Gastroesophageal sphincter (tissue), 3 donors: ENCODE data around the gene ICE1.

Experiments
- CTCF ChIP-seq, 4 experiments: fragments of 200-600 bp in 2 of 4; fragments of 450-650 bp in 2 of 4; sonication (generic) in 1 of 4; IDR thresholded peaks; one replicate each; pipeline ENCODE4 v1.5.1; 2017 to 2019; ENCODE audit warnings: antibody characterized with exemption in 4 of 4, mild to moderate bottlenecking in 2 of 4, moderate library complexity in 2 of 4
- EP300 ChIP-seq: sonication (generic); formaldehyde crosslinking; IDR thresholded peaks from one replicate; pipeline ENCODE4 v1.6.1; 2017; ENCODE audit warnings: antibody characterized with exemption, mild to moderate bottlenecking
- POLR2A ChIP-seq, 2 donors: fragments of 450-650 bp; IDR thresholded peaks; one replicate each; pipeline ENCODE4 v1.6.1; 2017; ENCODE audit warnings: antibody characterized with exemption in 2 of 2, mild to moderate bottlenecking in 2 of 2, moderate library complexity in 1 of 2
- POLR2AphosphoS5 ChIP-seq: sonication (generic); formaldehyde crosslinking; IDR thresholded peaks from one replicate; pipeline ENCODE4 v1.6.1; 2017; ENCODE audit warnings: antibody characterized with exemption

GRCh38 chr5:5383461-5383860 is 39.0 kb upstream of the ICE1 start:
- TF ChIP-seq CTCF (IDR thresholded peaks at IDR 0.05): no peak
- no peak for TF ChIP-seq POLR2AphosphoS5
- TF ChIP-seq POLR2A (IDR thresholded peaks at IDR 0.05): no peak
- no peak for TF ChIP-seq EP300
